Tibial artery (tissue), 4 donors: ENCODE data around the gene TMEM248.

ENCODE experiments used
- DNase-seq, 2 donors: peaks; one replicate each; pipeline ENCODE4 v3.0.0-alpha.2; 2019
- H3K27ac ChIP-seq, 2 donors: fragments of 200-600 bp; sonication (generic) in 1 of 2; 1 replicate in 1 of 2; 2 replicates in 1 of 2; pipeline ENCODE4 v1.5.1; 2018 to 2019; ENCODE audit warnings: mild to moderate bottlenecking in 1 of 2
- H3K27me3 ChIP-seq, 2 donors: fragments of 200-600 bp; sonication (generic) in 1 of 2; one replicate each; pipeline versions ENCODE4 v1.5.1 to v1.6.0; 2016 to 2019
- H3K36me3 ChIP-seq, 3 donors: fragments of 200-600 bp; sonication (generic) in 2 of 3; one replicate each; pipeline ENCODE4 v1.5.1; 2016 to 2019; ENCODE audit warnings: mild to moderate bottlenecking in 2 of 3
- H3K4me1 ChIP-seq, 4 donors: fragments of 200-600 bp; sonication (generic) in 2 of 4; 1 replicate in 3 of 4; 2 replicates in 1 of 4; pipeline ENCODE4 v1.5.1; 2016 to 2019
- H3K4me3 ChIP-seq, 2 donors: fragments of 200-600 bp; sonication (generic) in 1 of 2; 1 replicate in 1 of 2; 2 replicates in 1 of 2; pipeline ENCODE4 v1.5.1; 2018 to 2019; ENCODE audit warnings: mild to moderate bottlenecking in 2 of 2
- H3K9me3 ChIP-seq, 3 donors: fragments of 200-600 bp; sonication (generic) in 1 of 3; one replicate each; pipeline ENCODE4 v1.5.1; 2016 to 2019
- intact Hi-C: fragments of 100-400 bp; cut with DNase I; formaldehyde crosslinking; loops from one replicate; pipeline ENCODE4 v1.15.0; 2023; ENCODE audit warnings: low total_unique reads
- TF ChIP-seq, protein P1 (sequence below), 2 experiments: fragments of 200-600 bp in 1 of 2; fragments of 450-650 bp in 1 of 2; IDR thresholded peaks; one replicate each; pipeline ENCODE4 v1.5.1; 2017 to 2019; ENCODE audit warnings: antibody characterized with exemption in 2 of 2, mild to moderate bottlenecking in 1 of 2, moderate library complexity in 1 of 2

The TMEM248 gene

DNA sequence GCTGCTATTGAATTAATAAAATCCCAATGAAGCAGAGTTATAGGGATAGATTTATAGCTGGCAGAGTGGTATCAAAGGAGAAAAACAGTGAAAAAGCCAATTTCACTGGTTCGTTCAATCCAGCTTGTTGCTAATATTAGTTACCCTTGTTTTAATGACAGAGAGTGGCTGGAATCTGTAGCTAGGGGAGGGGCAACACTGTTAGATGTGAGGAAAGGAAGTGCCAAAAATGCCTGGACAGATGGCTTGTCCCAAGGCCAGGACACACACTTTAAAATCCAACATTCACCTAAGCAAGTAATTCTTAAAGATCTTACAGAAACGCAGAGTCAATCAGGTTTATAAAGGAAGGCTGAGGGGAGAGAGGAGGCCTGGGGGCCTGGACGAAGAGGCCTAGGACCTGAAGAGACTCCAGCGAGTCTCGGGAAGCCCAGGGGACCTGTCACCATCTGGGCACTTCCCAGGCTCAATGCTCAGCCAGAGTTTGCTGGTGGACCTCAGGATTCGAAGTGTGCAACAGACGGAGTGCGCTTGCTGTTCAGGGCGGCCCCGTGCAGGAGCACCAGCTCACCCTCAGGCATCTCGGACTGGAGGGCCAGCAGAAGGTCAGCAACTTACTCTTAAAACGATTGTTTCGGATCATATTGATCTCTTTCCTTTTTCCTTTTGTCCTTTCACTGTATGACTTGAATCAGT, 36.7 kb downstream of the TMEM248 start:
- no peaks in the 10 kb centered on the region for H3K9me3 ChIP-seq
- peak in 1 of 2 donors; percentile 25 for DNase-seq
- H3K4me1 ChIP-seq, result peaks cover 0 to 23% (median 10%) of the 10 kb centered on the region in 4 donors
- TF ChIP-seq, protein P1, sequence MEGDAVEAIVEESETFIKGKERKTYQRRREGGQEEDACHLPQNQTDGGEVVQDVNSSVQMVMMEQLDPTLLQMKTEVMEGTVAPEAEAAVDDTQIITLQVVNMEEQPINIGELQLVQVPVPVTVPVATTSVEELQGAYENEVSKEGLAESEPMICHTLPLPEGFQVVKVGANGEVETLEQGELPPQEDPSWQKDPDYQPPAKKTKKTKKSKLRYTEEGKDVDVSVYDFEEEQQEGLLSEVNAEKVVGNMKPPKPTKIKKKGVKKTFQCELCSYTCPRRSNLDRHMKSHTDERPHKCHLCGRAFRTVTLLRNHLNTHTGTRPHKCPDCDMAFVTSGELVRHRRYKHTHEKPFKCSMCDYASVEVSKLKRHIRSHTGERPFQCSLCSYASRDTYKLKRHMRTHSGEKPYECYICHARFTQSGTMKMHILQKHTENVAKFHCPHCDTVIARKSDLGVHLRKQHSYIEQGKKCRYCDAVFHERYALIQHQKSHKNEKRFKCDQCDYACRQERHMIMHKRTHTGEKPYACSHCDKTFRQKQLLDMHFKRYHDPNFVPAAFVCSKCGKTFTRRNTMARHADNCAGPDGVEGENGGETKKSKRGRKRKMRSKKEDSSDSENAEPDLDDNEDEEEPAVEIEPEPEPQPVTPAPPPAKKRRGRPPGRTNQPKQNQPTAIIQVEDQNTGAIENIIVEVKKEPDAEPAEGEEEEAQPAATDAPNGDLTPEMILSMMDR (IDR thresholded peaks at IDR 0.05), result no peak
- peak overlapping the region; percentile 2 to 28 for H3K27ac ChIP-seq
- intact Hi-C loops, result no loop called here
- H3K27me3 ChIP-seq, result no peaks in the 10 kb centered on the region
- peaks cover 31 to 71% (median 54%) of the 10 kb centered on the region in 3 donors for H3K36me3 ChIP-seq
- no peak overlapping the region for H3K4me3 ChIP-seq

GRCh38 chr7:66958538-66959350, 37.7 kb downstream of the TMEM248 start:
- H3K4me3 ChIP-seq, result no peak overlapping the region
- DNase-seq, result peak in 1 of 2 donors; percentile 32
- peaks cover 0 to 23% (median 10%) of the 10 kb centered on the region in 4 donors for H3K4me1 ChIP-seq
- H3K36me3 ChIP-seq, result peaks cover 21 to 61% (median 44%) of the 10 kb centered on the region in 3 donors
- no peaks in the 10 kb centered on the region for H3K9me3 ChIP-seq
- no peaks in the 10 kb centered on the region for H3K27me3 ChIP-seq
- TF ChIP-seq, protein P1 (IDR thresholded peaks at IDR 0.05), result no peak
- intact Hi-C loops, result no loop called here
- no peak overlapping the region for H3K27ac ChIP-seq

DNA sequence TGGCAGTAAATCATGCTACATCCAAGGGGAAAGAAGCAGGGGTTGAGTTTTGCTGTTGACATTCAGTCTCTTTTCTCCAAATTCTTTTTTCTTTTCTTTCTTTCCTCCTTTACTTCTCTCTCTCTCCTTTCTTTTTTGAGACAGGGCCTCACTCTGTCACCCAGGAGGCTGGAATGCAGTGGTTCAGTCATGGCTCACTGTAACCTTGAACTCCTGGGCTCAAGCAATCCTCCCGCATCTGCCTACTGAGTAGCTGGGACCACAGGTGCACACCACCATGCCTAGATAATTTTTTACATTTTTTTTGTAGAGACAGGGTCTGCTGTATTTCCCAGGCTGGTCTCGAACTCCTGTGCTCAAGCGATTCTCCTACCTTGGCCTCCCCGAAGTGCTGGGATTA, 39.2 kb downstream of the TMEM248 start:
- H3K27me3 ChIP-seq, result no peaks in the 10 kb centered on the region
- peak in 1 of 2 donors; percentile 9 for DNase-seq
- H3K27ac ChIP-seq, result no peak overlapping the region

DNA sequence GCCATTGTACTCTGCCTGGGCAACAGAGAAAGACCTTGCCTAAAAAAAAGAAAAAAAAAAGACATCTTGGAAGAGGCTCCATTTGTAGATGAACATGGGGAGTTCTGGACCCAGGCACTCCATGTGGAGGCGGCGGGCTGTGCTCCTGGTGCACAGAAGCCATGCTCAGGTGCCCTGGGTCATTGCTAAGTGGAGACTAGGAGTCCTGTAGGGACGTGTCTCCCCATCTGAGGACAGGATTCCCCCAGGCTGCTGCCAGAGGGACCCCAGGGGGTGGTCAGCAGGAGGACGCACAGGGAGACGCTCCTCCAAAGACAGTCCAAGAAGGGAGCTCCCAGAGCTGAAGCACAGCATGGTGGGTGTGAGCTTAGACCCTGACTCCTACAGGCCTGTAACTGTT, 40.1 kb downstream of the TMEM248 start:
- no peak for DNase-seq
- Histone ChIP-seq H3K27ac (no peak overlapping the region), H3K36me3 (peaks cover 4 to 37% (median 23%) of the 10 kb centered on the region in 3 donors), H3K9me3 (no peaks in the 10 kb centered on the region), H3K4me3 (no peak overlapping the region), H3K27me3 (no peaks in the 10 kb centered on the region), H3K4me1 (peaks cover 0 to 23% (median 10%) of the 10 kb centered on the region in 4 donors)
- TF ChIP-seq, protein P1 (IDR thresholded peaks at IDR 0.05), result no peak
- intact Hi-C loops, result no loop called here

More for the DNA sequence above, 39.2 kb downstream of the TMEM248 start:
- Histone ChIP-seq H3K4me3 (no peak overlapping the region), H3K36me3 (peaks cover 13 to 46% (median 32%) of the 10 kb centered on the region in 3 donors), H3K4me1 (peaks cover 0 to 23% (median 10%) of the 10 kb centered on the region in 4 donors), H3K9me3 (no peaks in the 10 kb centered on the region)
- intact Hi-C loops, result no loop called here
- TF ChIP-seq, protein P1 (IDR thresholded peaks at IDR 0.05), result no peak

DNA sequence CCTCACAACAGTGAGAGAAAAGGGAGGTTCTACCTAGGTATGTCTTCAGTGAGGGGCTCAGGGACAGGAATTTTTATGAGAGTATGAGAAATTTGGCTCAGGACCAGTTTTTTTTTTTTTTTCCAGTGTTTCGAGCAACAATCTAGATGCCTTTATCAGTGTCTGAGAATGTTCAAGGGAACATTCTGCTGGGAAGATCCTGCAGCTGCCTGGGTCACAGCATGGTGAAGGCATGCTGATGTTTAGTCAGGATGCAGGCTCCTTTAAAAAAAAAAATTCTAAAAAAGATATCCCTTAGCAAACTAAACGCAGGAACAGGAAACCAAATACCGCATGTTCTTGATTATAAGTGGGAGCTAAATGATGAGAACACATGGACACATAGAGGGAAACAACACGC, 43.4 kb downstream of the TMEM248 start:
- no peaks in the 10 kb centered on the region for H3K27me3 ChIP-seq
- DNase-seq, result no peak
- intact Hi-C loops, result no loop called here
- no peaks in the 10 kb centered on the region for H3K9me3 ChIP-seq
- H3K4me3 ChIP-seq, result no peak overlapping the region
- TF ChIP-seq, protein P1 (IDR thresholded peaks at IDR 0.05), result no peak
- H3K4me1 ChIP-seq, result no peaks in the 10 kb centered on the region
- H3K36me3 ChIP-seq, result peaks cover 0 to 20% (median 1%) of the 10 kb centered on the region in 3 donors
- H3K27ac ChIP-seq, result no peak overlapping the region
